ENCODE data around the gene RDH12. TPM values are rescaled to one million over a fixed set of nuclear protein-coding genes. Genes with fewer than 3 reads are reported as not detected.
"Not testable (repeated sequence)": the region's sequence is repeated elsewhere in the genome, so short reads cannot be mapped to it uniquely, and the experiment has no call there.

Gene RDH12
- polyA plus RNA-seq (ENCODE audit: insufficient read length), result 0.43 TPM

- not testable (repeated sequence) for DNase-seq (ENCODE audit: low read depth)
Measured at GRCh38 chr14:67701492-67701891, at the start of gene RDH12. RDH12 (plus strand) TSS chr14:67701886; CDS start chr14:67722643, 20,757 bp downstream.

GRCh38 chr14:67652189-67652588 is 49.5 kb upstream of the RDH12 start:
- DNase-seq (ENCODE audit: low read depth), result no peak

GRCh38 chr14:67653651-67654280 is 47.9 kb upstream of the RDH12 start:
- DNase-seq (ENCODE audit: low read depth), result no peak

GRCh38 chr14:67663633-67664032 is 38.1 kb upstream of the RDH12 start:
- DNase-seq (ENCODE audit: low read depth), result no peak

- no peak for DNase-seq (ENCODE audit: low read depth)
Measured at GRCh38 chr14:67665868-67666267, 35.8 kb upstream of the RDH12 start.

- peak; percentile 26 for DNase-seq (ENCODE audit: low read depth)
Measured at GRCh38 chr14:67666750-67667449, 34.8 kb upstream of the RDH12 start.

GRCh38 chr14:67668559-67668958 is 33.1 kb upstream of the RDH12 start:
- no peak for DNase-seq (ENCODE audit: low read depth)

GRCh38 chr14:67673451-67673850 is 28.2 kb upstream of the RDH12 start:
- no peak for DNase-seq (ENCODE audit: low read depth)

GRCh38 chr14:67674139-67674479 is 27.6 kb upstream of the RDH12 start:
- no peak for DNase-seq (ENCODE audit: low read depth)

- peak; percentile 46 for DNase-seq (ENCODE audit: low read depth)
Measured at GRCh38 chr14:67674480-67675218, 27.0 kb upstream of the RDH12 start, which contains the start of gene VTI1B. VTI1B (minus strand) TSS chr14:67674632; CDS start chr14:67674489, 143 bp downstream.

GRCh38 chr14:67675219-67675582 is 26.5 kb upstream of the RDH12 start:
- DNase-seq (ENCODE audit: low read depth), result no peak

GRCh38 chr14:67679006-67679405 is 22.7 kb upstream of the RDH12 start:
- DNase-seq (ENCODE audit: low read depth), result no peak

GRCh38 chr14:67680121-67680602 is 21.5 kb upstream of the RDH12 start:
- no peak for DNase-seq (ENCODE audit: low read depth)

GRCh38 chr14:67680941-67681340 is 20.7 kb upstream of the RDH12 start:
- no peak for DNase-seq (ENCODE audit: low read depth)

- DNase-seq (ENCODE audit: low read depth), result no peak
Measured at GRCh38 chr14:67683842-67684241, 17.8 kb upstream of the RDH12 start.

GRCh38 chr14:67690011-67690410 is 11.7 kb upstream of the RDH12 start:
- no peak for DNase-seq (ENCODE audit: low read depth)

- peak; percentile 67 for DNase-seq (ENCODE audit: low read depth)
Measured at GRCh38 chr14:67694791-67695393, 6.8 kb upstream of the RDH12 start.

- peak; percentile 72 for DNase-seq (ENCODE audit: low read depth)
Measured at GRCh38 chr14:67695394-67695949, 6.2 kb upstream of the RDH12 start, which contains the start of gene RDH11. RDH11 (minus strand) TSS chr14:67695764; CDS start chr14:67695703, 61 bp downstream.

GRCh38 chr14:67697006-67697405 is 4.7 kb upstream of the RDH12 start:
- no peak for DNase-seq (ENCODE audit: low read depth)

GRCh38 chr14:67698179-67698578 is 3.5 kb upstream of the RDH12 start:
- DNase-seq (ENCODE audit: low read depth), result no peak

- no peak for DNase-seq (ENCODE audit: low read depth)
Measured at GRCh38 chr14:67703997-67704396, 2.3 kb downstream of the RDH12 start.

Measured in forelimb muscle (tissue), 1 donor.